Dermis blood vessel endothelial cell (primary cell): ENCODE measurements around the gene MST1R. TPM values are rescaled to one million over a fixed set of nuclear protein-coding genes. Genes with fewer than 3 reads are reported as not detected.

ENCODE experiments used
- total RNA-seq: library from RNA; depleted of rRNA; stranded (reverse); fragments of >200 nt; gene quantifications from 2 replicates; pipeline ENCODE4 v1.2.3, GENCODE V29; 2014

MST1R gene
- total RNA-seq, 1 donor from 2014 or later = 0.34 TPM

Other genes starting within 250 kb of the MST1R start
- gene APEH, start 229.5 kb downstream of the MST1R start, total RNA-seq = 128 and 178 TPM in 2 replicates
- 2.3 and 3.7 TPM in 2 replicates for gene MST1, start 214.4 kb downstream of the MST1R start, total RNA-seq
- 30.5 and 35.6 TPM in 2 replicates for gene RNF123, start 214.3 kb downstream of the MST1R start, total RNA-seq
- 1.0 TPM in 1 of 2 replicates, not detected in the other for gene AMIGO3, start 184.2 kb downstream of the MST1R start, total RNA-seq
- 39.0 and 50.9 TPM in 2 replicates for gene GMPPB, start 179.9 kb downstream of the MST1R start, total RNA-seq
- gene IP6K1, start 117.3 kb downstream of the MST1R start, total RNA-seq = 57.3 and 89.1 TPM in 2 replicates
- not detected in 2 replicates for gene CDHR4, start 104.0 kb downstream of the MST1R start, total RNA-seq
- 14.0 and 28.8 TPM in 2 replicates for gene INKA1, start 100.6 kb downstream of the MST1R start, total RNA-seq
- 44.2 and 58.5 TPM in 2 replicates for gene UBA7, start 89.9 kb downstream of the MST1R start, total RNA-seq
- gene TRAIP, start 47.3 kb downstream of the MST1R start, total RNA-seq = 2.0 and 3.9 TPM in 2 replicates
- not detected in 2 replicates for gene CAMKV, start 34.0 kb downstream of the MST1R start, total RNA-seq
- 14.6 and 16.3 TPM in 2 replicates for gene MON1A, start 25.9 kb upstream of the MST1R start, total RNA-seq
- 34.4 and 60.4 TPM in 2 replicates for gene RBM6, start 36.3 kb upstream of the MST1R start, total RNA-seq
- 201 and 249 TPM in 2 replicates for gene RBM5, start 185.0 kb upstream of the MST1R start, total RNA-seq